K562 treated with DMSO at 1 percent for 12 hours (cell line): Measurements from ENCODE around the gene SGIP1. TPM values are rescaled to one million over a fixed set of nuclear protein-coding genes. Genes with fewer than 3 reads are reported as not detected.

Experiments used
- total RNA-seq: library from RNA; unstranded; fragments of 300-600 nt; gene quantifications from 2 replicates; pipeline ENCODE4 v1.2.3, GENCODE V29; 2022; ENCODE audit not compliant: insufficient read depth

The SGIP1 gene, protein sequence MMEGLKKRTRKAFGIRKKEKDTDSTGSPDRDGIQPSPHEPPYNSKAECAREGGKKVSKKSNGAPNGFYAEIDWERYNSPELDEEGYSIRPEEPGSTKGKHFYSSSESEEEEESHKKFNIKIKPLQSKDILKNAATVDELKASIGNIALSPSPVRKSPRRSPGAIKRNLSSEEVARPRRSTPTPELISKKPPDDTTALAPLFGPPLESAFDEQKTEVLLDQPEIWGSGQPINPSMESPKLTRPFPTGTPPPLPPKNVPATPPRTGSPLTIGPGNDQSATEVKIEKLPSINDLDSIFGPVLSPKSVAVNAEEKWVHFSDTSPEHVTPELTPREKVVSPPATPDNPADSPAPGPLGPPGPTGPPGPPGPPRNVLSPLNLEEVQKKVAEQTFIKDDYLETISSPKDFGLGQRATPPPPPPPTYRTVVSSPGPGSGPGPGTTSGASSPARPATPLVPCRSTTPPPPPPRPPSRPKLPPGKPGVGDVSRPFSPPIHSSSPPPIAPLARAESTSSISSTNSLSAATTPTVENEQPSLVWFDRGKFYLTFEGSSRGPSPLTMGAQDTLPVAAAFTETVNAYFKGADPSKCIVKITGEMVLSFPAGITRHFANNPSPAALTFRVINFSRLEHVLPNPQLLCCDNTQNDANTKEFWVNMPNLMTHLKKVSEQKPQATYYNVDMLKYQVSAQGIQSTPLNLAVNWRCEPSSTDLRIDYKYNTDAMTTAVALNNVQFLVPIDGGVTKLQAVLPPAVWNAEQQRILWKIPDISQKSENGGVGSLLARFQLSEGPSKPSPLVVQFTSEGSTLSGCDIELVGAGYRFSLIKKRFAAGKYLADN
- not detected in 2 replicates for total RNA-seq

GRCh38 chr1:66533804-66534740, at the start of gene SGIP1:
TSS of gene SGIP1 (plus strand) at chr1:66534153. CDS start at chr1:66534359, 206 bp downstream.

DNA sequence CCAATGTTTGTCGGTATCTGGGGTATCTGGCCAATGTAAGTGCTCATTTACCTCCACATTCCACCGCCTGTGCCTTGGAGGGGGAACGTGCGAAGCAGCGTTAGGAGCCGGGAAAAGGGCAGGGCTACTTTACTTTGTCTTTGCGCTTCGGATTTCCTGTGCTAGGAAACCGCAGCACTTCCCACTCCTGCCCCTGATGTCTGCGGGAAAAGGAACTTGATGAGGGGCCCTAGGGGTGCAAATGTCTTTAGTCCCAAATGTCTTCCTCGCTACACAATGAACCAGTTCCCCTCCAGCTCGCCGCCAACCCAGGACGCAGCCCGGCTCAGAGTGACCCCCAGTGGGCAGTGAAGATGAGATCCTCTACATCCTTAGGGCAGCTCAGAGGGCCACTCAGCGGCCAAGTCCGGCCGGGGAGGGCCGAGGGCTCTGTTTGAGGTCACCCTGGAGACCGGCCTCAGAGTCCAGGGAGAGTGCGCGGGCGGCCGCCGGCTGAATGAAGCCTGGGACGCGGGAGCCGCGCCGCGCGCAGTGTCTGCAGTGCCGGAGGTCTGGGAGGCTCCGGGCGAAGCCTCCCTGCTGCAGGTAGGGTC, 218.1 kb downstream of the SGIP1 start, which contains the start of gene DYNLT5:
Gene DYNLT5 (plus strand): TSS at position 460 of the 593 bp plus-strand sequence. CDS start 2,200 bp downstream, outside the sequence.

Other genes starting within 250 kb of the SGIP1 start
- not detected in 2 replicates for gene DYNLT5, start 218.3 kb downstream of the SGIP1 start, total RNA-seq